Esophagus squamous epithelium (tissue), 5 donors: Measurements from ENCODE around the gene CCSER1. TPM values are rescaled to one million over a fixed set of nuclear protein-coding genes. Genes with fewer than 3 reads are reported as not detected.

Source experiments
- DNase-seq: peaks from one replicate; lab custom pipeline; 2025; lab: John Stamatoyannopoulos, UW
- H3K27ac ChIP-seq, 4 donors: fragments of 200-600 bp; sonication (generic); one replicate each; pipeline ENCODE4 v1.5.1; 2016 to 2019; ENCODE audit warnings: mild to moderate bottlenecking in 1 of 4
- H3K27me3 ChIP-seq, 4 donors: fragments of 200-600 bp; sonication (generic); 1 replicate in 3 of 4; 2 replicates in 1 of 4; pipeline versions ENCODE4 v1.5.1 to v1.6.0; 2017 to 2021; ENCODE audit warnings: antibody characterized with exemption in 1 of 4
- H3K36me3 ChIP-seq, 3 donors: fragments of 200-600 bp; sonication (generic); one replicate each; pipeline ENCODE4 v1.5.1; 2016 to 2019
- H3K4me1 ChIP-seq, 3 donors: fragments of 200-600 bp; sonication (generic); one replicate each; pipeline ENCODE4 v1.5.1; 2017 to 2019
- H3K4me3 ChIP-seq, 4 donors: fragments of 200-600 bp; sonication (generic); 1 replicate in 3 of 4; 2 replicates in 1 of 4; pipeline ENCODE4 v1.5.1; 2016 to 2019; ENCODE audit warnings: mild to moderate bottlenecking in 2 of 4, moderate library complexity in 1 of 4
- H3K9me3 ChIP-seq, 3 donors: fragments of 200-600 bp; sonication (generic); one replicate each; pipeline ENCODE4 v1.5.1; 2016 to 2019
- CTCF ChIP-seq, 6 experiments: fragments of 450-650 bp in 4 of 6; fragments of 200-600 bp in 2 of 6; sonication (generic) in 2 of 6; IDR thresholded peaks; one replicate each; pipeline ENCODE4 v1.5.1; 2016 to 2019; ENCODE audit warnings: antibody characterized with exemption in 6 of 6, mild to moderate bottlenecking in 4 of 6, moderate library complexity in 4 of 6
- POLR2A ChIP-seq, 4 donors: fragments of 450-650 bp; IDR thresholded peaks; one replicate each; pipeline ENCODE4 v1.6.1; 2017; ENCODE audit warnings: antibody characterized with exemption in 4 of 4, mild to moderate bottlenecking in 4 of 4, moderate library complexity in 3 of 4
- WGBS, 2 donors: methylation state at CpG; one replicate each; pipeline ENCODE4 v1.1.5; 2018; 5-methylcytosine and 5-hydroxymethylcytosine counted together
- intact Hi-C: fragments of 100-400 bp; cut with DNase I; formaldehyde crosslinking; loops from one replicate; pipeline ENCODE4 v1.15.0; 2022
- total RNA-seq, 4 donors: library from RNA; depleted of rRNA; stranded (reverse); fragments of >200 nt; gene quantifications; one replicate each; pipeline ENCODE4 v1.1.0, GENCODE V29; 2016
- donor health status: DM: yes; HTN: yes; CAD: no.

Gene CCSER1
- total RNA-seq, 4 donors from 2014 or later, result 1.2 to 12.4 (median 2.2) TPM

GRCh38 chr4:90545380-90545779, 418.2 kb downstream of the CCSER1 start:
- DNase-seq, result no peak
- no peaks in the 10 kb centered on the region for H3K9me3 ChIP-seq
- peaks cover 0 to 5% (median 0%) of the 10 kb centered on the region in 3 donors for H3K4me1 ChIP-seq
- H3K4me3 ChIP-seq, result no peak overlapping the region
- no peak overlapping the region for H3K27ac ChIP-seq
- intact Hi-C loops, result no loop called here
- no peaks in the 10 kb centered on the region for H3K27me3 ChIP-seq
- 92 to 93% methylated on average over 4 of the region's 4 CpGs for WGBS, 2 donors
- no peaks in the 10 kb centered on the region for H3K36me3 ChIP-seq
- no peak for TF ChIP-seq POLR2A (IDR thresholded peaks at IDR 0.05)
- TF ChIP-seq CTCF (IDR thresholded peaks at IDR 0.05), result no peak

GRCh38 chr4:90546114-90546513, 418.9 kb downstream of the CCSER1 start:
- no peaks in the 10 kb centered on the region for H3K27me3 ChIP-seq
- H3K9me3 ChIP-seq, result no peaks in the 10 kb centered on the region
- intact Hi-C loops, result no loop called here
- WGBS, 2 donors, result 11 to 17% methylated on average over 1 of the region's 1 CpG
- no peak for DNase-seq
- no peak overlapping the region for H3K27ac ChIP-seq
- no peaks in the 10 kb centered on the region for H3K36me3 ChIP-seq
- TF ChIP-seq POLR2A (IDR thresholded peaks at IDR 0.05), result no peak
- no peak for TF ChIP-seq CTCF (IDR thresholded peaks at IDR 0.05)
- no peak overlapping the region for H3K4me3 ChIP-seq
- H3K4me1 ChIP-seq, result peaks cover 0 to 5% (median 0%) of the 10 kb centered on the region in 3 donors

GRCh38 chr4:90570615-90571014, 443.4 kb downstream of the CCSER1 start:
- no peaks in the 10 kb centered on the region for H3K36me3 ChIP-seq
- TF ChIP-seq POLR2A (IDR thresholded peaks at IDR 0.05) (no peak), CTCF (IDR thresholded peaks at IDR 0.05) (no peak)
- no peak for DNase-seq
- no peak overlapping the region for H3K4me3 ChIP-seq
- intact Hi-C loops, result no loop called here
- H3K27me3 ChIP-seq, result no peaks in the 10 kb centered on the region
- no peaks in the 10 kb centered on the region for H3K9me3 ChIP-seq
- WGBS, 2 donors, result 90 to 91% methylated on average over 2 of the region's 2 CpGs
- H3K4me1 ChIP-seq, result no peaks in the 10 kb centered on the region
- no peak overlapping the region for H3K27ac ChIP-seq

DNA sequence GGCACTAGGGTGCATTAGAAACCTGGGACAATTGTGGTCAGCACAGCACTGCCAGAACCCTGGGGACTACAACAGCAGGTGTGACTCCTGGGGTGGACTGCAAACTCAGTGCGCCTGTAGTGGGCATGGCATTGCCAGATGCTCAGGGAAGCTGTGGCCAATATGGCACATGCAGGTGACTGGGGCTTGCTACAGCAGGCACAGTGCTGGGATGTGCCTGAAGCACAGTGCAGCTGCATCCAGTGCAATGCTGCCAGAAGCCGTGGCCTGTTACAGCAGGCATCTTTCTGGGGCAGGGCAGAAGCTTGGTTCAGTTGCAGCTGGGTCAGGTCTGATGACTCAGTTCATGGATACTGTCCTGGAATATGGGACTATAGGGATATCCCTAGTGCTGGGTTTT, 445.8 kb downstream of the CCSER1 start:
- H3K4me3 ChIP-seq, result no peak overlapping the region
- H3K9me3 ChIP-seq, result no peaks in the 10 kb centered on the region
- H3K4me1 ChIP-seq, result no peaks in the 10 kb centered on the region
- intact Hi-C loops, result no loop called here
- no peak for TF ChIP-seq POLR2A (IDR thresholded peaks at IDR 0.05)
- no peak for TF ChIP-seq CTCF (IDR thresholded peaks at IDR 0.05)
- DNase-seq, result no peak
- H3K27ac ChIP-seq, result no peak overlapping the region
- no peaks in the 10 kb centered on the region for H3K36me3 ChIP-seq
- WGBS, 2 donors, result 25 to 38% methylated on average over 1 to 2 of the region's 2 CpGs
- no peaks in the 10 kb centered on the region for H3K27me3 ChIP-seq

DNA sequence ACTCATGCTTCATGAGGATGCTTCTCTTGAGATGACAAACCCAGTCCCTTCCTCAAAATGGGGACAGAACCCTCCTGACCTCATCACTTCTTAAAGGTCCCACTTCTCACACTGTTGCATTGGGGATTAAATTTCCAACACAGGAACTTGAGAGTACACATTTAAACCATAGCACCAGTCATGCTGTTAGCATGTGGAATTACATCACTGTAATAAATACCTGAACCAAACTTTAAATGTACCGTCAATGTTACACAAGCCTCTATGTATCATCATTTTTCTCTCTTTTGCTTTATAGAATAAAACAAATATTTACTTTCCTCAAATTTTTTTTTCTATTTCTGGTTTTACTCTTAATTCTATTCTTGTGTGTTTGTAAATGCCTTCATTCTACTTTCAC, 448.2 kb downstream of the CCSER1 start:
- no peak for TF ChIP-seq CTCF (IDR thresholded peaks at IDR 0.05)
- no peak for TF ChIP-seq POLR2A (IDR thresholded peaks at IDR 0.05)
- H3K4me1 ChIP-seq, result no peaks in the 10 kb centered on the region
- DNase-seq, result no peak
- intact Hi-C loops, result no loop called here
- no peak overlapping the region for H3K4me3 ChIP-seq
- H3K9me3 ChIP-seq, result no peaks in the 10 kb centered on the region
- WGBS, 2 donors, result 45 to 73% methylated on average over 1 of the region's 1 CpG
- H3K36me3 ChIP-seq, result no peaks in the 10 kb centered on the region
- H3K27ac ChIP-seq, result no peak overlapping the region
- H3K27me3 ChIP-seq, result no peaks in the 10 kb centered on the region
